GM19035 (cell line): ENCODE measurements around the gene JMJD8.

Experiments used
- ATAC-seq: cut with Tn5 transposase; IDR thresholded peaks from one replicate; pipeline ENCODE4 v1.9.1; 2021; ENCODE audit not compliant: unreplicated experiment

Gene JMJD8

GRCh38 chr16:662095-662494, 22.0 kb downstream of the JMJD8 start:
- no peak for ATAC-seq

- peak; percentile 21 for ATAC-seq
Measured at GRCh38 chr16:661184-661821, 22.8 kb downstream of the JMJD8 start.

- peak; percentile 52 for ATAC-seq
Measured at GRCh38 chr16:660459-661183, 23.5 kb downstream of the JMJD8 start.

GRCh38 chr16:660132-660458, 24.0 kb downstream of the JMJD8 start:
- no peak for ATAC-seq

- ATAC-seq: no peak
Measured at GRCh38 chr16:659618-660017, 24.5 kb downstream of the JMJD8 start.

GRCh38 chr16:658679-659571, 25.2 kb downstream of the JMJD8 start:
- no peak for ATAC-seq

- no peak for ATAC-seq
Measured at GRCh38 chr16:657487-657886, 26.6 kb downstream of the JMJD8 start.

GRCh38 chr16:654034-654433, 30.1 kb downstream of the JMJD8 start:
- ATAC-seq: no peak

- no peak for ATAC-seq
Measured at GRCh38 chr16:652454-653305, 31.5 kb downstream of the JMJD8 start.

GRCh38 chr16:651844-652243, 32.3 kb downstream of the JMJD8 start:
- ATAC-seq: no peak

- ATAC-seq: peak; percentile 12
Measured at GRCh38 chr16:649631-650030, 34.5 kb downstream of the JMJD8 start.

GRCh38 chr16:648781-649589, 35.1 kb downstream of the JMJD8 start, which contains the start of gene WDR90:
Gene WDR90, plus strand, starts transcription at chr16:649365. Its CDS starts 52 bp downstream, at chr16:649417.
- peak; percentile 78 for ATAC-seq

GRCh38 chr16:648071-648780, 35.9 kb downstream of the JMJD8 start:
- ATAC-seq: no peak

- no peak for ATAC-seq
Measured at GRCh38 chr16:647173-647902, 36.8 kb downstream of the JMJD8 start.

GRCh38 chr16:646679-647172, 37.4 kb downstream of the JMJD8 start:
- no peak for ATAC-seq

- no peak for ATAC-seq
Measured at GRCh38 chr16:645852-646678, 38.1 kb downstream of the JMJD8 start.

GRCh38 chr16:644556-644955, 39.6 kb downstream of the JMJD8 start:
- ATAC-seq: no peak

- ATAC-seq: no peak
Measured at GRCh38 chr16:643050-643368, 41.1 kb downstream of the JMJD8 start.
